DMS 273 treated with DMSO at 0.1 percent for 48 hours (cell line): Measurements from ENCODE around the gene CATSPER4.

Experiments
- DNase-seq: peaks from one replicate; lab custom pipeline; 2025; lab: John Stamatoyannopoulos, UW

CATSPER4 gene

DNA sequence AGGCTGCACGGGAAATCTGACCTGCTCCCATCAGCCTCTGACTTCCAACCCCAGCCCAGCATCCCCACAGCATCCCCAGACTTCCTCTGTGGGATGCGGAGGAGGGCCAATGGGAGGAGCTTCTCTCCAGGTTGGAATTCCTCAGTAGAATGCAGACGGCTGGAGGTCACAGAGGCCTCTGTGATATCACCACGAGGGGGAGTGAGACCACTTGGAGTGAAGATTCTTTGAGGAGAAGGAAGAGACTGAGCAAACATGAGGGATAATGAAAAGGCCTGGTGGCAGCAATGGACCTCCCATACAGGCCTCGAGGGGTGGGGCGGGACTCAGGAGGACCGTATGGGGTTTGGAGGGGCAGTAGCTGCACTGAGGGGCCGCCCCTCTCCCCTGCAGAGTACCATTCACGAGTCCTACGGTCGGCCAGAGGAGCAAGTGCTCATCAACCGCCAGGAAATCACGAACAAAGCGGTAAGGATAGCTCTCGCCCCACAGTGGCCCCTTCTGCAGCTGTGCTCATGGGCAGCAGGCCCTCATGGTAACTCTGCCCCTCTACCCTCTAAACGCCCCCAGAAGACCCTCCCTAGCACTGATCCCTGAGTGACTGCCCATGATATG, at the start of gene CATSPER4:
Gene CATSPER4, plus strand, starts transcription at position 230 of the 615 bp plus-strand sequence. Its CDS starts 26 bp downstream, at position 256.
- no peak for DNase-seq

DNA sequence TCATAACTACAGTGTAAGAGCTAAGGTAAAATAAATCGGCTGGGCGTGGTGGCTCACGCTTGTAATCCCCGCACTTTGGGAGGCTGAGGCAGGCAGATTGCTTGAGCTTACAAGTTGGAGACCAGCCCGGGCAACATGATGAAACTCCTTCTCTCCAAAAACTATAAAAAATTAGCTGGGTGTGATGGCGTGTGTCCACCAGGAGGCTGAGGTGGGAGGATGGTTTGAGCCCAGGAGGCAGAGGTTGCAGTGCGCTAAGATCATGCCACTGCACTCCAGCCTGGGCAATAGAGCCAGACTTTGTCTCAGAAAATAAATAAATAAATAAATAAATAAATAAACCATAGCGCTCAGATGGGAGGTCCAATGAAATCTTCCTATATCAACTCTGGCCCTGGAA, 48.2 kb upstream of the CATSPER4 start:
- no peak for DNase-seq

DNA sequence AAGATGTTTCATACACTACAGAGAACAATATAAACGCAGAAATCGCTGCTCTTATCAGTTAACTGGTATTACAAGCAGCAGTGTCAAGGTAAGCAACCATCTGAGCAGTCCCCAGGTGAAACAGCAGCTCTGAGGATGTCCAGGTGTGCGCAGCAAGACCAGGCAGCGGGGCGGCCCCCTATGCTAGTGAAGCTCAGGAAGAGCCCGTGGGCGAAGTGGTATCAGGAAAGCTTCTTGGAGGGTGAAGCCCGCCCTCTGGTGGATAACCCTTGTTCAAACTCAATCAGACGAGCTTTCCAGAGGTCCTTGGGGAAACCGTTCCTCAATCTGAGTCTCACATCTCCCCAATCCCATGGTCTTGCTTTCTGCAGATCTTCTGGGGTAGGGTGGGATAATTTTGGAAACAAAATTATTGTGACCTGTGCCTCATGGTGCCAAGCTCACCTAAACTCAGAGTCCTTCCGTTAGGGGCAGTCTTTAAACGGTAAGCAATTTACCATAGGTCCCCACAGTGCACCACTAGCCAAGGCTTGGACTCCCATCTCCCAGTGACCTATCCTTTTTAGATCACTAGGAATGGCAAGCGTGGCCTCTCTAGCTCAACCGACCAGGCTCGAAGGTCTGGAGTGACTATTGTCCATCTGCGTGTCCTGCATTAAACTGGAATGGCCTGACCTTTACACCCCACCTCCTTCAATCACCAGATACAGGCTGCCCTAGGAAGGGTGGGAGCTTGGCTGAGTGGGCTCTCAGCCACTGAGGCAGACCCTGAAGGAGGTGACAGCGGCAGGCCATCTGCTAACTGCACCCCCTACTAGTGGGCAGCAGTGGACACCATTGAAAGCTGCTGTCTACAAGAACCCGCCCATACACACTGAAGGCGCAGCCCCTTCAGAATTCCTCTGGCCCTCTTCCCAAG, 45.1 kb upstream of the CATSPER4 start:
- peak; percentile 32 for DNase-seq

DNA sequence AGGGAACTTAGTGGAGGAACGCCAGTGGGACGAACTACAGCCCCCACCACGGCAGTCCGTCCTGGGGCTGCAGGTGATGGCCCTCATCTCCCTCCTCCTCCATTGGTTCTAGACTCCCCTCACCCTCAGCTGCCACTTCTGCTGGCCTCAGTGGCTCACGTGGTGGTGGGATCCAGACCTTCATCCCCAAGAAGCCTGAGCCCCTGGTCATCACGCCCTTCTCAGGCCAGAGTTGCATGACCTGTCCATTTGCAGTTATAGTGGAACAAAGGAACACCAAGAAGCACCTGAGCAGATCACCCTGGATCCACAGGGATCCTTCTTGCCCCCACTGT, 44.5 kb upstream of the CATSPER4 start:
- no peak for DNase-seq

DNA sequence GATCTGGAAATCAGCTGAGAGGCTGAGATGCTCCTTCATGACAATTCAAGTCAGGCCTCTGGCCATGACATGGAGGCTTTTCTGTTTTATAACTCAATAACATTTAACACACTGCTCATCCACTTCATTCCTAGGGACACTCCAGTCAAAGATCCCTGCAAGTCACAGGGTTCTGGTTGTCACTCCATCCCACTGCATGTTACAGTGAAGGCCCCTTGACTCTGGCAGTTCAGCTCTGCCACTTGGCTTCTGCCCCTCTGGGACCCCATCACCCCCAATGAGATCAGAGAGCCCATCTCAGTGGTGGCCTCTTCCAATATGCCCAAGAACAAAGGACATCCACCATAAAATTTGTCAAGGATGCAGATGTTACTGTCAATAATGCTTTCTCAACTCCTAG, 41.5 kb upstream of the CATSPER4 start:
- DNase-seq = no peak

DNA sequence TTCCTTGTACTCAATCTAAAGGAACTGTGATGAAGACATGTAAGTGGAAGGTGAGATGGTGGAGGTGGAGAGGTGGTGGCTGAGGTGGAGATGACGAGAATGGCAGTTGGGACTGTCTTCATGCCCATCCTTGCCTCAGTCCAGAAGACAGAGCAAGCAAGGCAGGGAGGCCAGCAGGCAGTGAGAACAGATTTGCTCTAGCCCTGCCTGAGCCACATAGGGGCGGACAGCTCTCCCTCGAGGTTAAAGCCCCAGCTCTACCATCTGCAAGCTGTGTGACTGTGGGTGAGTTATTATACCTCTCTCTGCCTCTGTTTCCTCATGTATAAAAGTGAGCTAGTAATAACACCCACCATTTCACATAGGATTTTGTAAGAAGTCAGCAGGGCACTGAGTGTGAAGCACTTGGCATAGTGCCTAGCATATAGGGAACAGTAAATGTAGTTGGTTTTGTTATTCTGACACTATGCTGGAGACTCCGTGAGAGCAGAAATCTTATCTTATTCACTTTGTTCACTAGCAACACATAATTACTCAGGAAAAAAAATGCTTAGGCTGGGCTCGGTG, 36.4 kb upstream of the CATSPER4 start:
- DNase-seq = no peak

DNA sequence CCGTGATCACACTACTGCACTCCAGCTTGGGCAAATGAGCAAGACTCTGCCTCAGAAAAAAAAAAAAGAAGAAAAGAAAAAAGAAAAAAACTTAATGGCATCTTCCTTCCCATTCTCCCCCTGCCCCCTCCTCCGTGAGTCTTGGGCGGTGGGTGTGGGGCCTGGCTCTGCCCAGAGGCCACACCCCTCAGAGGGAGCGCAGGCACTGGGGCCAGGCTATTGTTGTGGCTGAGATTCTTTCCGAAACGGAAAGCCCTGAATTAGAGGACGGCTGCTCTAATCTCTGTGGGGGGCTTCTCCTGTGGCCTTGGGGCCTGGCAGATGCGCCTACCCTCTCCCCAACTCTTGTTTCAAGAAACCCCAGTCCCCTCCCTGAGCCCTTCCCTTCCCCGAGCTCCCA, 35.7 kb upstream of the CATSPER4 start:
- no peak for DNase-seq

DNA sequence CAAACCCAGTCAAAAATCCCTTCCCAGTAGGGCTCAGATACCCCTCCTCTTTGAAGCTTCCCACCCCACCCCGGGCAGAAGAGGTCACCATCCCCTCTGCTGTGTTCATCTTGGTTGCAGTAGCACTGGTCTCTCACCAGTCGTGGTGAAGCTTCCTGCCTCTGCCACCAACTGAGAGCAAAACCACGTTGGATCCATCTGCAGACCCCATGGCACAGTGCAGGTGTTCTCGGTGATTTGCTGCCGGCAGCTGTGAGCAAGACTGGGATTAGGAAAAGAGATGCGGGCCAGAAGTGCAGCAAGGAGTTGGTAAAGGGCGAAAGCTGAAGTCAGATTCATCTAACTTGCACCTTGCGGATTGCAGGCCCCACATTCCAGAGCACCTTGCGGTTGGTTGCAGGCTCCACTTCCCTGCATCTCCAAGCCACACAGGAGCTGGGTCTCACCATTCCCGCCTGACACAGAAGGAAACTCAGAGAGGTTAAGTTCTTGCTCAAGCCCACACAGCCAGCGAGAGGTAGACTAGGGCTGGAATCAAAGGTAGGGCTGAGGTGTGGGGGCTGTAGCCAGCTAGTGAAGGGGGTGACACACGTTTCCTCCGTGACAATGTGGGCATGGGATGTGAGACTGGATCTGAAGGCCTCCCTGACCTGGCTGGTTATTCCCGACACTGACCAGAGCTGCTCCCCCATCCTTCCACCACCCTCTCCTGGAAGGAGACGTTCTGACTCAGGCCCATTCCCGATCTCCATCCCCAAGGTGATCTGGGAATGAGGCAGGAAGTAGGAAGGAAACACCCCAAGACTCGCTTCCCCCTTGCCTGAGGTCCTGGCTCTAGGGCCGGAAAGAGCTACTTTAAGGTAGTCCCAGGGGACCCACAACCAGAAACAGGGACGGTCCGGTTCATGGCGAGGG, 34.8 kb upstream of the CATSPER4 start:
- no peak for DNase-seq

DNA sequence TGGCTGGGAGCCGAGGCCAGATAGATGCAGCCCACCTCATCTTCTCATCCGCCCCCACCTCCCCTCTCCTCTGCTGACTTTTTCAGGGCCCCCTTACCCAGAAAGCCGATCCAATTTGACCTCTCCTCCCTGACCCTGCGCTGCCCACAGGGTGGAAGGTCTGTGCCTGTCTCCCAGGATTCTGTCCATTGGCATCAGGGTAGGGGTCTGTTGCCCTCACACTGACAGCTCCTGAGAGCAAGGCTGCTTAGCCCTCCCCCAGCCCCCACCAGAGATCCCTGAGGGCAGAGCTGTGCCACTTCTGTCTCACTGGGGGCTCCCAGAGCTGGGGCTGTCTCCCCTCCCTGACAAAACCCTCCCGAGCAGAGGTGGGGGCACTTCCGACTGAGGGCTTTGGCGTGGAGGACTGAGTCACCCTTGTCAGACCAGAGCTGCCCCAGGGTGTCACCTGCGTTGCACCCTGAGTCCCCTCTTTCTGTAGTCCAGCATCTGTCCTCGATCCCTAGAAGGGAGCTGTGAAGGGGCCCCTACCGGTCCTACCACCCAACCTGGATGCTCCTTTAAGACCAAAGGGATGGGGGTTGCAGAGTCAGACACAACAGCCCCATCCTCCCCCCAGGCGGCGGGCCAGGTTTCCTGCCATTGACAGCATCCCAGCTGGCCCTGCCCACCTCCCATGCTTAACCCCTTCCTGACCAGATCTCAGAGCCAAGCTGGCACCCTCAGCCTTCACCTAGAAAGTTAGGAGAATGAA, 33.9 kb upstream of the CATSPER4 start:
- no peak for DNase-seq

DNA sequence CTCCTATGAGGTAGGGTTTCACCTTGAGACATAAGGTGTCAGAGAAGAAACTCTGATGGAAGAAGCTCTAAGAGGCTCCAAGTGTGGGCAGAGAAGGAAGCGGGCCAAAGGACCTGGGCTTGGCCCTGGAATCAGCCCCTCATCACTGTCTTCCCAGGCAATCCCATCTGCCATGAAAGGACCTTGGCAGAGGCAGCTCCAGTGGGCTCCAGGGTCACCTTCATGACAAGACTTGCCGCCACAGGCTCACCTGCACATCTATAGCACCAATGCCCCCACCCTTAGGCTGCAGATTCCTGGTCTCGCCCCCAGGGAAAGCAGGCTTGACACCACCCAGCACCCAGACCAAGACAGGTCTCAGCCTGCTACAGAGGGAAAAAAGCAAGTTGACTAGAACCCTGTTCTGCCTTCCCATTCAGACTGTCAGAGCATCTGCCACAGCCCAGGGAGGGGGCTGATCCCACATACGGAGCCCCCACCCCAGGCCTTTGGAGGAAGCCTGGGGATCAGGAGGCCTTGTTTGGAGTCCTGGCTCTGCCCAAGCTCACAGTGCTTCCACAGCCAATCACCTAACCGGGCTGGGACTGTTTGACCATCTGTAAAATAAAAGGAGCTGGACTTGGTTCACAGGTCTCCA, 32.0 kb upstream of the CATSPER4 start:
- DNase-seq = no peak

DNA sequence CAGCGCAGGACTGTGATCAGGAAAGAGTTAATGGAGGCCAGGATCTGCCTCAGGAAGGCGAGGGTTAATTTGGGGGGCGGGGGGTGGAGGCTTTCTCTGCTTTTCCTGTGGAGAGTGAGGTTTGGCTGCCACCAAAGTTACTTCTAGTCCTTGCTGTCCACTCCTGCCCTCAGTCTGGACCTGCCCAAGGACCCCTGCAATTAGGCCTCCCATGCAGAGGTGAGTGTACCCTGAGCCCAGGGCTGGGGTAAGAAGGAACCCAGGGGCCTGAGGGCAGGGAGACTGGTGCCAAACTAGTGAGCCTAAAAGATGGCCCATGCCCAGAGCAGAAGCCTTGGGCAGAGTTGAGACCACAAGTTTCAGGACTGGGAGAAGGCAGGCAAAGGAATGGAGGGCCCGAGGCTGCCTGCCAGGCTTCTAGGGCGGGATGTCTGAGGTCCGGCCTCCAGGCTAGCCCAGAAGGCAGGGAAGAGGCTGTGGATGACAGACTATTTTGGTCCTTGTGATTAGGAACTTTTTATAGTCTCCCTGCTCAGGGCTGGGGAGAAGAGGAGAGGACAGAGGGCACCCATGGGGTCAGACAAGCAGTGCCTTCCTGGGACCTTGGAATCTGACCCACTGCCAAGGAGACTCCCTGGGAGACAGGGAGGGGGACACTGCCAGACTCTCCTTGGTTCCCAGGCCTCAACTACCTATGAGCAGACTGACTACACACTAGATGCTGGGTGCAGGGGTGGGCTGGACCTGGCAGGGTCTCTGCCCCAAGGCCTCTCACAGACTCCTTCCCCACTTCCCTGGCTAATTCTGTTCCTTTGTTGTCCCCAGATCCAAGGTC, 31.3 kb upstream of the CATSPER4 start, which contains the start of gene FAM110D:
Gene FAM110D, plus strand, starts transcription at position 172 of the 835 bp plus-strand sequence. CDS start 2,213 bp downstream, outside the sequence.
- no peak for DNase-seq

DNA sequence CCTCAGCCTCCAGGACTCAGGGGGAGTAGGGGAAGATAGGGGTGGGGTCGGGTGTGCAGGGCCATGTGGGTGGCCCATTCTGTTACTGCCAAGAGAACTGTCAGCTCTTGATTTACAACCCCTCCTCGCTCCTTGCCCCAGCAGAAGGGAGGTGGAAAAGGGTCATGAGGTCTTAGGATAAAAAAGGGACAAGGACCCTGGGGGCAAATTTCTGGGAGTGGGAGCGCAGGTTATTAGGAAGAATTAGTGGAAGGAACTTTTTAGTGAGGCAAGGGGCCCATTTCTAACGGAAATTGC, 30.7 kb upstream of the CATSPER4 start:
- no peak for DNase-seq

DNA sequence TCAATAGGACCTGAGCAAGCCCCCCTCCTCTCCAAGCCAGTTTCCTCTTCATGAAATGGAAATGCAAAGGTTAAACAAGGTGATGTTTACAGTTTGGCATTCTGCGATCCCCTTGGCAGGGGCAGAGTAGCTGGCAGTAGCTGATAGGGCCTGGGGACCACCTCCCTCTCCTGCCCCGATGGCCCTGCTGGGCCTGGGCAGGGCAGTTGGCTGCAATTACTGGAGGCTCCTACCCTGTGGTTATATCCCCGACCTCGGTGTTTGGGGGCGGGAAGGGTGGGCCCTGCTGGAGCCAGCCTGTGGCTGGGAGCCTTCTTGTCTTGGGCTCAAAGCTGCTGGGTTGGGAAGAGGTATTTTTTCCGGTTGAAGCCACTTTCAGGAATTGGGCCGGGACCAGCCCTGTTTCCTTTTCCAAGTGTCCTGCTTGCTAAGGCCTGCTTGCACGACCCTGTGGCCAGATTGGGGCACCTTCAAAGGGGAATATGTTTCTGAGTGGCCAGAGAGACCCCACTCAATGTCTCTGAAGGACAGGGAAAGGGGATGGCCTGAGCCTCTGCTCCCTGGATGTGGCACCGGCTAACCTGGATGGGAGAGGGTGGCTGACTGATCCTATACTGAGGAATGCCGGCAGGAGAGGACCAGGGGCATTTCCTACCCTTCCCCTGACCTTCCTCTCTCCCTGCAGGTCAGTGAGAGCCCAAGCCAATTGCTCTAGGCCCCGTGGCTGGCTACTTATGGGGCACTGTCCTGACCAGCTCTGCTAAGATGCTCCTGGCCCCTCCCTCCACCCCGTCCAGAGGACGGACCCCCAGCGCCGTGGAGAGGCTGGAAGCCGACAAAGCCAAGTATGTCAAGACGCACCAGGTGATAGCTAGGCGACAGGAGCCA, 29.6 kb upstream of the CATSPER4 start:
- no peak for DNase-seq

DNA sequence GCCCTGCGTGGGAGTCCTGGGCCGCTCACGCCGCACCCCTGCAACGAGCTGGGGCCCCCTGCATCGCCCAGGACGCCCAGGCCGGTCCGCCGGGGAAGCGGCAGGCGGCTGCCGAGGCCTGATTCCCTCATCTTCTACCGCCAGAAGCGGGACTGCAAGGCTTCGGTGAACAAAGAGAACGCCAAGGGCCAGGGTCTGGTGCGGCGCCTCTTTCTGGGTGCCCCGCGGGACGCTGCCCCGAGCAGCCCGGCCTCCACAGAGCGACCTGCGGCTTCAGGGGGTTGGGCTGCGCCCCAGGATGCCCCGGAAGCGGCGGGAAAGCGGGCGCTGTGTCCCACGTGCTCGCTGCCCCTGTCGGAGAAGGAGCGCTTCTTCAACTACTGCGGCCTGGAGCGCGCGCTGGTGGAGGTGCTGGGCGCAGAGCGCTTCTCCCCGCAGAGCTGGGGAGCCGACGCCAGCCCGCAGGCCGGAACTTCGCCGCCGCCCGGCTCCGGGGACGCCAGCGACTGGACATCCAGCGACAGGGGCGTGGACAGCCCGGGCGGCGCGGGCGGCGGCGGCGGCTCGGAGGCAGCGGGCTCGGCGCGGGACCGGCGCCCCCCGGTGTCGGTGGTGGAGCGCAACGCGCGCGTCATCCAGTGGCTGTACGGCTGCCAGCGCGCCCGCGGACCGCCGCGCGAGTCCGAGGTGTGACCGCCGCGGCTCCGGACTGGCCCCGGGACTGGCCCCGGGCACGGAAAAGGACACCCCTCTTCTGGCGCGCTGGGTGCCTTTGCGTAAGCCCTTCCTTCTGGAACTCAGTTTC, 28.8 kb upstream of the CATSPER4 start:
- DNase-seq = no peak

DNA sequence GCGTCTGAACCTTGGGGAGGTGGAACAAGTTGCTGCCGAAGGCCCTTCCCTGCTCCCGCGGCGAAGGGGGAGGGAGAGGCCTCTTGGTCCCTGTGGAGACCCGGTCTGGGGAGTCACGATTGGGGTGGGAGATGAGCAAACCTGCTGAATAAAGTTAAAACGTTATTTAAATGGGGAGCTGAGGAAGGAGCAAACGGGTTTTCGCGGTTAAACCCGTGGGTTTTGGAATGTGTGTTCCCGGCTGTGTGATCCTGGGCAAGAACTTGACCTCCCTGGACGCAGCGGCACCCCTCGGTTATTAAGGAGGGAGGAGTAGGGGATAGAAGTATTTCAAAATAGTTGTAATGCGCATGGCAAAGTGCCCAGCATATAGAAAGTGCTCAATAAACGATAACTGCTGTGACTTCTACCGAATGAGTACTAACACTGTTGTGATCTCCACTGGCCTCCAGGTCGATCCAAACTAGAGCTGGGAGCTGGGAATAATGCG, 28.1 kb upstream of the CATSPER4 start:
- DNase-seq = no peak

DNA sequence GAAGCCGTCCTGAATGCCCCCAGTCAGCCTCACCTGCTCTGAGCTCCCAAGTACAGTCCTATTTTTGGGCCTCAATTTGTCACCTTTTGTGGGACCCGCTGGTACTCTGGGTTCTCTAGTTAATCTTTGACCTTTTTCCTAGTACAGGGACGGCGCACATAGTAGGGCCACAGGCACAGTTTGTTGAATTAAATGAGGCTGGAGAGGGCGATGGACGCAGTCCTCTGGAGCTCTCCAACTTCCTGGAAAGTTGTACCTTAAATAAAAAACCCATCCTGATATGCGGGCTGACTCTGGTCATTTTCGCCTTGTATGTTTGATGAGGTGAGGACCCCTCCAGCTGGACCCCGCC, 26.7 kb upstream of the CATSPER4 start:
- no peak for DNase-seq

DNA sequence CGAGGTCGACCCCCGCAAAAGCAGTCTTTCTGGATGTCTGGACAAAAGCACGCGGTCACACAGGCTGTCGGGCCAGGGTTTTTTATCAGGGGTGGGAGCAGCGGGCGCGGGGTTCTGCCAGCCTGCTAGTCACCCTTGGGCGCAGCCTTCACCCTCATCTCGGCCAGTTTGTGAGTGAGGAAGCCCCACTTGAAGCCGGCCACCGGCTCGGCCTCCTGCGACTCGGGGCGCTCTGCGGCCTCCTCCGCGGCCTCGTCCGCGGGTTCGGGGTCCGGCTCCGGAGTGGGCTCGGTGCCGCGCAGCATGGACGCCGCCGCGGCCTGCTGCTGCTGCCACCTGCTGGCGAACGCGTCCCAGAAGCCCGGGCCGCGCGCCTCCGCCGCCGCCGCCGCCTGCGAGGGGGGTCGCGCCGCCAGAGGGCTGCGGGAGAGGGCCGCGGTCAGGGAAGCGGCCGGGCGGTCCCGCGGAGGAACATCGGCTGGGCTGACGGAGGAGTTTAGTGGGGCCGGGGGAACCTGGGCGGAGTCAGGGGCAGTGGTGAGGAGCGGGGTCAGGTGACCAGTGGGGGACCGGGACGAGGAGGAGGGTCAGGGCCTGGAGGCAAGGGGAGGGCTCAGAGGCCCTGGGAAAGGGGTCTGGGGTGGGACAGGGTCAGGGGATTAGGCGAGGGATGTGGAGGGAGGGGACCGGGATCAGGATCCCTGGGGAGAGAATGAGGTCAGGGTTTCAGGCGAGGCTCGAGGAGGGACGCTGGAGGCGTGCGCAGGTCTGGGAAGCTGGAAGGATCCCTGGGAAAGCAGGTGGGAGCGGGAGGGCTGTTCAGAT, 26.2 kb upstream of the CATSPER4 start:
- no peak for DNase-seq
